ENCODE results near the gene SMPD1. TPM values are rescaled to one million over a fixed set of nuclear protein-coding genes. Genes with fewer than 3 reads are reported as not detected.
A peak's percentile ranks its signal among the peaks of the same experiment; 100 is the strongest.

Gene SMPD1
- total and polyA plus RNA-seq, 2 of the 4 experiments (the other 2 are of a cell fraction), result 19.5 to 108 TPM

DNA sequence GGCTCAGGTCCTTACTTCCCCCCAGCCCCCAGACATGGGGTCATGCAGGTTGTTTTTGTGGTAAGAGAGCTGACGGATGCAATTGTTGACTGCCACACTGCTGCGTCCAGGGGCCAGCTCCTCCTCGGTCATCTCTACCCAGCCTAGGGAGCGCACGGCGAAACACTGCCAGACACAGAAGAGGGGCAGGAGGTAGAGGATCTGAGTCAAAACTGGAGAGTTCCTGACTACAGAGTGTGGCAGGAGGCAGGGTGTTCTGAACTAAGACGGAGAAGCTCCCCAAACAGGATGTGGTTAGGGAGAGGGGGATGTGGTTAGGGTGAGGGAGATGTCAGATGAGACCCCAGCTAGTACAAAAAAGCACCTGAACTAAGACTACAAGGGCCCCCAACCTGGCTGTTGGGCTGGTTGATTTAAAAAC lies 12.3 kb downstream of the SMPD1 start:
- H2AK5ac ChIP-seq (ENCODE audit: low read depth, low read length), result no peak overlapping the region
- H4K20me1 ChIP-seq (ENCODE audit: insufficient read depth, low read length), result peaks cover 8% of the 10 kb centered on the region; the same call in 1 of the 2 replicates
- WGBS, 2 experiments (ENCODE audit: extremely low coverage in 2 of 2, insufficient read length in 1 of 2), result 0% methylated on average over 1 of the region's 7 CpGs; no CpG with 5 or more reads in 1 of the 2 experiments
- H3K27me3 ChIP-seq (ENCODE audit: control insufficient read depth, insufficient read depth, low read length), result no peaks in the 10 kb centered on the region
- TF ChIP-seq RCOR1 (IDR thresholded peaks at IDR 0.05; ENCODE audit: insufficient replicate concordance, low read length) (no peak), MAFK (IDR thresholded peaks at IDR 0.05; ENCODE audit: low read depth, low read length) (no peak), SMC3 (IDR thresholded peaks at IDR 0.05; ENCODE audit: low read depth, low read length) (no peak), CEBPB (IDR thresholded peaks at IDR 0.05; ENCODE audit: low read depth, low read length) (no peak), CHD1 (IDR thresholded peaks at IDR 0.05; ENCODE audit: low read depth, low read length) (no peak), POLR2A (IDR thresholded peaks at IDR 0.05; ENCODE audit: low read depth, low read length) (no peak), FOS (IDR thresholded peaks at IDR 0.05; ENCODE audit: low read depth, low read length) (no peak)
- TF ChIP-seq, protein P1, sequence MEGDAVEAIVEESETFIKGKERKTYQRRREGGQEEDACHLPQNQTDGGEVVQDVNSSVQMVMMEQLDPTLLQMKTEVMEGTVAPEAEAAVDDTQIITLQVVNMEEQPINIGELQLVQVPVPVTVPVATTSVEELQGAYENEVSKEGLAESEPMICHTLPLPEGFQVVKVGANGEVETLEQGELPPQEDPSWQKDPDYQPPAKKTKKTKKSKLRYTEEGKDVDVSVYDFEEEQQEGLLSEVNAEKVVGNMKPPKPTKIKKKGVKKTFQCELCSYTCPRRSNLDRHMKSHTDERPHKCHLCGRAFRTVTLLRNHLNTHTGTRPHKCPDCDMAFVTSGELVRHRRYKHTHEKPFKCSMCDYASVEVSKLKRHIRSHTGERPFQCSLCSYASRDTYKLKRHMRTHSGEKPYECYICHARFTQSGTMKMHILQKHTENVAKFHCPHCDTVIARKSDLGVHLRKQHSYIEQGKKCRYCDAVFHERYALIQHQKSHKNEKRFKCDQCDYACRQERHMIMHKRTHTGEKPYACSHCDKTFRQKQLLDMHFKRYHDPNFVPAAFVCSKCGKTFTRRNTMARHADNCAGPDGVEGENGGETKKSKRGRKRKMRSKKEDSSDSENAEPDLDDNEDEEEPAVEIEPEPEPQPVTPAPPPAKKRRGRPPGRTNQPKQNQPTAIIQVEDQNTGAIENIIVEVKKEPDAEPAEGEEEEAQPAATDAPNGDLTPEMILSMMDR (conservative IDR thresholded peaks at IDR 0.05; ENCODE audit: low read depth, low read length), result no peak
- TF ChIP-seq, protein P2, sequence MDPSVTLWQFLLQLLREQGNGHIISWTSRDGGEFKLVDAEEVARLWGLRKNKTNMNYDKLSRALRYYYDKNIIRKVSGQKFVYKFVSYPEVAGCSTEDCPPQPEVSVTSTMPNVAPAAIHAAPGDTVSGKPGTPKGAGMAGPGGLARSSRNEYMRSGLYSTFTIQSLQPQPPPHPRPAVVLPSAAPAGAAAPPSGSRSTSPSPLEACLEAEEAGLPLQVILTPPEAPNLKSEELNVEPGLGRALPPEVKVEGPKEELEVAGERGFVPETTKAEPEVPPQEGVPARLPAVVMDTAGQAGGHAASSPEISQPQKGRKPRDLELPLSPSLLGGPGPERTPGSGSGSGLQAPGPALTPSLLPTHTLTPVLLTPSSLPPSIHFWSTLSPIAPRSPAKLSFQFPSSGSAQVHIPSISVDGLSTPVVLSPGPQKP (IDR thresholded peaks at IDR 0.05; ENCODE audit: borderline replicate concordance, low read depth, low read length), result no peak
- TF ChIP-seq, protein P3, sequence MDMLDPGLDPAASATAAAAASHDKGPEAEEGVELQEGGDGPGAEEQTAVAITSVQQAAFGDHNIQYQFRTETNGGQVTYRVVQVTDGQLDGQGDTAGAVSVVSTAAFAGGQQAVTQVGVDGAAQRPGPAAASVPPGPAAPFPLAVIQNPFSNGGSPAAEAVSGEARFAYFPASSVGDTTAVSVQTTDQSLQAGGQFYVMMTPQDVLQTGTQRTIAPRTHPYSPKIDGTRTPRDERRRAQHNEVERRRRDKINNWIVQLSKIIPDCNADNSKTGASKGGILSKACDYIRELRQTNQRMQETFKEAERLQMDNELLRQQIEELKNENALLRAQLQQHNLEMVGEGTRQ (IDR thresholded peaks at IDR 0.05; ENCODE audit: low read depth, low read length), result no peak
- H4K8ac ChIP-seq (ENCODE audit: low read depth in 2 of 2, low read length in 2 of 2), result no peak overlapping the region
- H3K14ac ChIP-seq (replicated peaks; ENCODE audit: low read depth, low read length), result no peak overlapping the region
- intact Hi-C loops (cut with micrococcal nuclease) (no loop called here), dilution Hi-C loops (cut with HindIII; ENCODE audit: low sequenced_read_pairs, unreplicated experiment) (no loop called here), in situ Hi-C loops (cut with MboI; ENCODE audit: low sequenced_read_pairs) (no loop called here)
- no peak overlapping the region for H4K5ac ChIP-seq (ENCODE audit: low read depth, low read length)
- H3K9ac ChIP-seq (ENCODE audit: low read depth, low read length), result no peak overlapping the region
- ChIA-PET POLR2A (ENCODE audit: unreplicated experiment) (no interaction called here), CTCF (no interaction called here)
- no peak overlapping the region for H3K4me2 ChIP-seq (ENCODE audit: low read depth, low read length)
- no peak for ATAC-seq (ENCODE audit: low read depth)
- H3K4me1 ChIP-seq (ENCODE audit: control insufficient read depth, insufficient read depth, low read length), result peaks cover 12% of the 10 kb centered on the region
- H3K18ac ChIP-seq (ENCODE audit: low read depth, low read length), result no peak overlapping the region
- peaks cover 39% of the 10 kb centered on the region for H3K9me1 ChIP-seq (ENCODE audit: insufficient read depth, low read length)
- H2BK5ac ChIP-seq (ENCODE audit: low read depth, low read length, poor library complexity, severe bottlenecking), result no peak overlapping the region
- no peak overlapping the region for H3K27ac ChIP-seq (ENCODE audit: insufficient read depth, low read length)
- no peak overlapping the region for H2BK20ac ChIP-seq (ENCODE audit: low read depth, low read length)
- H3K23ac ChIP-seq (ENCODE audit: low read depth, low read length), result no peak overlapping the region
- no peak overlapping the region for H3K4me3 ChIP-seq (ENCODE audit: insufficient read depth, low read depth, low read length)
- H3K36me3 ChIP-seq (ENCODE audit: control insufficient read depth, insufficient read depth, low read length), result peaks cover 22% of the 10 kb centered on the region; the same call in 1 of the 2 replicates
- H3K79me1 ChIP-seq (ENCODE audit: low read depth in 1 of 2, low read length in 2 of 2), result peaks cover 4 to 13% of the 10 kb centered on the region in 2 experiments
- no TSS peak for BruUV-seq (replicated peaks)
- no peak overlapping the region for H4K91ac ChIP-seq (ENCODE audit: insufficient read depth, low read depth, low read length)
- no peaks in the 10 kb centered on the region for H3K9me3 ChIP-seq (ENCODE audit: control insufficient read depth, insufficient read depth, low read length)
- no peak overlapping the region for H2AFZ ChIP-seq (replicated peaks; ENCODE audit: low read length, poor library complexity)
- H2AK9ac ChIP-seq (replicated peaks; ENCODE audit: low read depth, low read length, poor library complexity), result no peak overlapping the region
- H2BK15ac ChIP-seq (ENCODE audit: low read depth, low read length), result no peak overlapping the region
- no peak overlapping the region for H3K4ac ChIP-seq (ENCODE audit: low read depth, low read length)
- DNase-seq, result peak; percentile 39
- no peak overlapping the region for H2BK120ac ChIP-seq (ENCODE audit: low read depth, low read length)
- H3K56ac ChIP-seq (ENCODE audit: extremely low read depth, insufficient read depth, low read length), result no peak overlapping the region
